ENCODE results near the gene CMTM7.

DNA sequence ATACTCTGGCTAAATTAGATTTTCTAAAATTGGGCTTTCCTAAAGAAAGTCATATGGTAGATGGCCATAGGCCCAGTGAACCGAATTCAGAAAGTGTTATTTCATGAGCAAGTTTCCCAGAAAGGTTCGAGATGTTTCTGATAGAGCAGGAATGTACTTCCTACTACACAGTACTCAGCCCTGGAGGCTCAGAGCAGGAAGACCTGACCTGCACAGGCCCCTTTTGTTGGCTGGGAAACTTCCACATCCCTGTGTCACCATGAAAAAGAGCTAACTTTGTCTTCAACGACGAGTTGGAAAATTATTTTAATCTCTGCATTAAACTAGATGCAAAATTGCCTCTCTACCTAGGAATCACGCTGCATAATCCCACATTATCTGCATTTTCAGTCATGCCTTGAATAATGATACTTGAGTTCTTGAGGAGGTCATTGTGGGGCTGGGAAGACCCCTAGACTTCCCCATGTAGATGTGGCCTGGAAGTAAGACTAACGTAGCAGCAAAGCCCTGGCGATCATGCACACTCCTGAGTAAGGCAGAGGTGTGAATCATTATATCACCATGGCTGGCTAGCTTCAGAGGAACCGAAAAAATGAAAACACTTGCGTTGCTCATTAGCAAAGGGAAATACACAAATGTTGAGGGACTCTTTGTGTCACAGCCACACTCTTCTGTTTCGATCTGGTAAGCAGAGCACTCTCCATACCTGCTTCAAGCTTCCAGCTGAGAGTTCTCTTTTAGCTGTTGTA is 47.1 kb downstream of the CMTM7 start:
- TF ChIP-seq ZEB2 (tag by site-specific recombination; IDR thresholded peaks at IDR 0.05): no peak
- no peak for TF ChIP-seq ZNF324 (tag by site-specific recombination; IDR thresholded peaks at IDR 0.05)
- TF ChIP-seq, protein P1, sequence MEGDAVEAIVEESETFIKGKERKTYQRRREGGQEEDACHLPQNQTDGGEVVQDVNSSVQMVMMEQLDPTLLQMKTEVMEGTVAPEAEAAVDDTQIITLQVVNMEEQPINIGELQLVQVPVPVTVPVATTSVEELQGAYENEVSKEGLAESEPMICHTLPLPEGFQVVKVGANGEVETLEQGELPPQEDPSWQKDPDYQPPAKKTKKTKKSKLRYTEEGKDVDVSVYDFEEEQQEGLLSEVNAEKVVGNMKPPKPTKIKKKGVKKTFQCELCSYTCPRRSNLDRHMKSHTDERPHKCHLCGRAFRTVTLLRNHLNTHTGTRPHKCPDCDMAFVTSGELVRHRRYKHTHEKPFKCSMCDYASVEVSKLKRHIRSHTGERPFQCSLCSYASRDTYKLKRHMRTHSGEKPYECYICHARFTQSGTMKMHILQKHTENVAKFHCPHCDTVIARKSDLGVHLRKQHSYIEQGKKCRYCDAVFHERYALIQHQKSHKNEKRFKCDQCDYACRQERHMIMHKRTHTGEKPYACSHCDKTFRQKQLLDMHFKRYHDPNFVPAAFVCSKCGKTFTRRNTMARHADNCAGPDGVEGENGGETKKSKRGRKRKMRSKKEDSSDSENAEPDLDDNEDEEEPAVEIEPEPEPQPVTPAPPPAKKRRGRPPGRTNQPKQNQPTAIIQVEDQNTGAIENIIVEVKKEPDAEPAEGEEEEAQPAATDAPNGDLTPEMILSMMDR (tag by site-specific recombination; IDR thresholded peaks at IDR 0.05): no peak
- no peak for TF ChIP-seq ZNF24 (tag by site-specific recombination; IDR thresholded peaks at IDR 0.05)
- TF ChIP-seq ZNF785 (tag by site-specific recombination; IDR thresholded peaks at IDR 0.05): no peak

All from HEK293 (cell line).